Endothelial cell of umbilical vein (primary cell): ENCODE data around the gene TRDMT1. TPM values are rescaled to one million over a fixed set of nuclear protein-coding genes. Genes with fewer than 3 reads are reported as not detected.

Source experiments
- BruUV-seq: library from RNA; stranded (reverse); fragments of 400-500 nt; replicated peaks from 2 replicates; lab custom pipeline; 2021; lab: Mats Ljungman, UMichigan
- CTCF ChIA-PET: fragments of 300-600, 350-600 bp; sonication (Branson Sonifier 250); formaldehyde crosslinking; loops from one replicate; lab custom pipeline; 2021; ENCODE audit warnings: antibody characterized with exemption, inconsistent platforms; lab: Charles Lee
- POLR2A ChIA-PET: fragments of 300-600, 350-600 bp; sonication (Branson Sonifier 250); formaldehyde crosslinking; loops from one replicate; lab custom pipeline; 2021; ENCODE audit warnings: antibody characterized with exemption, inconsistent platforms; lab: Charles Lee
- DNase-seq: peaks from one replicate; pipeline ENCODE4 v3.0.0-alpha.2; 2011; ENCODE audit warnings: low read depth, low spot score
- FAIRE-seq: peaks from 2 replicates; lab custom pipeline; 2011; peaks lifted over from hg19 to GRCh38; lab: Jason Lieb, UNC
- H2AFZ ChIP-seq: 2 replicates; pipeline ENCODE4 v1.6.0; 2012; ENCODE audit warnings: low read depth, low read length, control low read depth, inconsistent platforms
- H3K27ac ChIP-seq: 2 replicates; pipeline ENCODE4 v1.5.1; 2011; ENCODE audit warnings: low read depth, mild to moderate bottlenecking, control low read depth, low read length, moderate library complexity; ENCODE audit not compliant: insufficient read depth
- H3K27me3 ChIP-seq, 2 experiments: 2 replicates each; pipeline versions ENCODE4 v1.6.0 to v1.6.1; 2011; ENCODE audit warnings: low read length in 2 of 2, mixed read lengths in 1 of 2; ENCODE audit not compliant: control insufficient read depth in 2 of 2, insufficient read depth in 2 of 2
- H3K36me3 ChIP-seq, 2 experiments: 2 replicates in 1 of 2; 3 replicates in 1 of 2; pipeline ENCODE4 v1.5.1; 2011; ENCODE audit warnings: low read length in 2 of 2, mild to moderate bottlenecking in 1 of 2, moderate library complexity in 1 of 2; ENCODE audit not compliant: control insufficient read depth in 2 of 2, insufficient read depth in 2 of 2; ENCODE audit errors: extremely low read depth in 1 of 2
- H3K4me1 ChIP-seq: 3 replicates; pipeline ENCODE4 v1.5.1; 2011; ENCODE audit warnings: mild to moderate bottlenecking, low read length; ENCODE audit not compliant: control insufficient read depth, insufficient read depth; ENCODE audit errors: extremely low read depth
- H3K4me2 ChIP-seq: 2 replicates; pipeline ENCODE4 v1.6.1; 2011; ENCODE audit warnings: low read length, control low read depth, mixed read lengths; ENCODE audit not compliant: insufficient read depth
- H3K4me3 ChIP-seq, 3 experiments: fragments of 200-600 bp in 1 of 3; sonication (generic), shearing (Covaris generic) in 1 of 3; replicated peaks in 1 of 3; 2 replicates each; pipeline ENCODE4 v1.5.1; 2011 to 2016; ENCODE audit warnings: control low read depth in 3 of 3, low read length in 3 of 3, mild to moderate bottlenecking in 2 of 3, inconsistent platforms in 1 of 3, low read depth in 1 of 3, moderate library complexity in 1 of 3; ENCODE audit not compliant: insufficient read depth in 1 of 3
- H3K79me2 ChIP-seq: 2 replicates; pipeline ENCODE4 v1.6.0; 2012; ENCODE audit warnings: low read length, inconsistent platforms; ENCODE audit not compliant: control insufficient read depth, insufficient read depth
- H3K9ac ChIP-seq: replicated peaks from 2 replicates; pipeline ENCODE3; 2011; ENCODE audit warnings: low read length, control low read depth; ENCODE audit not compliant: insufficient read depth; ENCODE audit errors: extremely low read depth
- H3K9me1 ChIP-seq: replicated peaks from 3 replicates; pipeline ENCODE4 v1.6.0; 2011; ENCODE audit warnings: mild to moderate bottlenecking, low read length; ENCODE audit not compliant: control insufficient read depth, insufficient read depth; ENCODE audit errors: extremely low read depth
- H3K9me3 ChIP-seq: replicated peaks from 2 replicates; pipeline ENCODE4 v1.5.1; 2012; ENCODE audit warnings: low read length, inconsistent platforms; ENCODE audit not compliant: control insufficient read depth, insufficient read depth
- H4K20me1 ChIP-seq: replicated peaks from 2 replicates; pipeline ENCODE3; 2011; ENCODE audit warnings: mild to moderate bottlenecking, low read length; ENCODE audit not compliant: control insufficient read depth, insufficient read depth; ENCODE audit errors: extremely low read depth
- CTCF ChIP-seq, 2 donors: IDR thresholded peaks; 1 replicate in 1 of 2; 2 replicates in 1 of 2; pipeline ENCODE4 v1.5.1; 2011; ENCODE audit warnings: low read length in 2 of 2, mild to moderate bottlenecking in 2 of 2, moderate library complexity in 2 of 2, control low read depth in 1 of 2, inconsistent platforms in 1 of 2, low read depth in 1 of 2; ENCODE audit not compliant: insufficient read depth in 1 of 2; ENCODE audit errors: extremely low read depth in 1 of 2
- EZH2 ChIP-seq: IDR thresholded peaks from 2 replicates; pipeline ENCODE4 v1.6.1; 2012; ENCODE audit warnings: borderline replicate concordance, low read depth, mild to moderate bottlenecking, moderate library complexity, low read length, inconsistent platforms; ENCODE audit not compliant: severe bottlenecking
- FOS ChIP-seq: IDR thresholded peaks from 2 replicates; pipeline ENCODE4 v1.6.1; 2011; ENCODE audit warnings: mild to moderate bottlenecking, low read length, moderate library complexity, borderline replicate concordance; ENCODE audit not compliant: insufficient read depth
- GATA2 ChIP-seq: IDR thresholded peaks from 2 replicates; pipeline ENCODE4 v1.7.0; 2011; ENCODE audit warnings: low read depth, mild to moderate bottlenecking, moderate library complexity, mixed read lengths, low read length; ENCODE audit not compliant: insufficient read length, insufficient read depth
- JUN ChIP-seq: IDR thresholded peaks from 2 replicates; pipeline ENCODE4 v1.6.1; 2011; ENCODE audit warnings: borderline replicate concordance, low read depth; ENCODE audit not compliant: insufficient read length, insufficient read depth
- MAX ChIP-seq: IDR thresholded peaks from 2 replicates; pipeline ENCODE4 v1.6.1; 2011; ENCODE audit not compliant: insufficient read depth, insufficient read length
- MYC ChIP-seq: IDR thresholded peaks from one replicate; pipeline ENCODE4 v1.6.1; 2011; ENCODE audit warnings: mild to moderate bottlenecking, low read depth, low read length
- POLR2A ChIP-seq: IDR thresholded peaks from 2 replicates; pipeline ENCODE4 v1.6.1; 2012; ENCODE audit warnings: low read depth, mild to moderate bottlenecking, control low read depth, low read length
- POLR2AphosphoS5 ChIP-seq: IDR thresholded peaks from 2 replicates; pipeline ENCODE4 v1.6.1; 2012; ENCODE audit warnings: low read depth, mild to moderate bottlenecking, control low read depth, low read length, moderate library complexity; ENCODE audit not compliant: insufficient read depth
- dilution Hi-C: fragments of 300-500 bp; cut with MboI; formaldehyde crosslinking; loops from one replicate; pipeline ENCODE4 v1.15.0; 2019; ENCODE audit warnings: low sequenced_read_pairs; ENCODE audit not compliant: extremely low pct_ligation_motif_present
- intact Hi-C: fragments of 100-400 bp; cut with micrococcal nuclease; formaldehyde crosslinking; loops from one replicate; pipeline ENCODE4 v1.10.0; 2022
- polyA plus RNA-seq, 4 experiments: library from polyadenylated mRNA; depleted of rRNA in 3 of 4; stranded (reverse) in 3 of 4; unstranded in 1 of 4; fragments of >200 nt; gene quantifications; 2 replicates each; pipeline versions ENCODE4 v1.2.1 to v1.2.3, GENCODE V29; 2011 to 2012; ENCODE audit warnings: missing spikeins in 1 of 4
- total RNA-seq: library from RNA; stranded (reverse); gene quantifications from 2 replicates; pipeline ENCODE4 v1.2.3, GENCODE V29; 2021

Gene TRDMT1
- total and polyA plus RNA-seq, 2 donors (not counting 3 experiments of a cell fraction or from before 2014, with no cell fraction given), result 10.0 to 12.3 TPM

GRCh38 chr10:17171141-17171641 lies 30.3 kb downstream of the TRDMT1 start:
- Histone ChIP-seq H3K27me3 (no peaks in the 10 kb centered on the region), H2AFZ (no peak overlapping the region), H3K4me3 (no peak overlapping the region), H3K4me2 (no peak overlapping the region), H3K27ac (no peak overlapping the region), H3K4me1 (no peaks in the 10 kb centered on the region), H3K79me2 (no peaks in the 10 kb centered on the region), H3K36me3 (no peaks in the 10 kb centered on the region), H4K20me1 (no peaks in the 10 kb centered on the region), H3K9ac (no peak overlapping the region), H3K9me3 (no peaks in the 10 kb centered on the region), H3K9me1 (no peaks in the 10 kb centered on the region)
- dilution Hi-C loops, result no loop called here
- BruUV-seq, result no TSS peak
- intact Hi-C loops, result no loop called here
- no peak for FAIRE-seq
- ChIA-PET POLR2A (no interaction called here), CTCF (interaction anchor here (1.2 kb wide), 1 partner anchor 12 kb away, joined by 3 read pairs; no protein-coding TSS in a partner anchor)
- DNase-seq, result no peak
- no peak for TF ChIP-seq EZH2
- no peak for TF ChIP-seq POLR2AphosphoS5
- no peak for TF ChIP-seq MYC
- TF ChIP-seq POLR2A, result no peak
- no peak for TF ChIP-seq GATA2
- TF ChIP-seq JUN, result no peak
- no peak for TF ChIP-seq CTCF (IDR thresholded peaks at IDR 0.05; ENCODE audit: extremely low read depth in 1 of 2, insufficient read depth in 1 of 2, low read depth in 1 of 2, low read length in 2 of 2)
- no peak for TF ChIP-seq MAX
- TF ChIP-seq FOS, result no peak
